ENCODE data around the gene MRM1.

Gene MRM1

DNA sequence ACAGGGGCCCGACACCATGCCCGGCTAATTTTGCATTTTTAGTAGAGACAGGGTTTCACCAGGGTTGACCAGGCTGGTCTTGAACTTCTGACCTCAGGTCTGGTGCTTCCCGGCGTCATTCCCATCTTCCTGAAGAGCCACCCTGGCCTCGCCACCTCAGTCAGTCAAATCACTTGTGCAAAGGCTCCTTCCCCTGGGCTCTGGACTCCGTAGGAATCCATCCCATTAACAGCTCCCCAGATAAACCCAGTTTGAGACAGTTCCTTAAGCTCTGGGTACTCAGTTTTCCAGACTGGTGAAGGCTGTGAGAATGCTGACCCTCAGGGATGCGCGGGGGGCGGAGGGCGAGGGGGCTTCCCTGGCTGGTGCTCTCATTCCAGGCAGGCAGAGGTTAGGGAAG lies 39.5 kb downstream of the MRM1 start:
- peaks cover 87% of the 10 kb centered on the region for H3K27me3 ChIP-seq (ENCODE audit: insufficient read depth, low read length)
- H3K36me3 ChIP-seq (ENCODE audit: insufficient read depth, low read depth, low read length): no peaks in the 10 kb centered on the region
- no peaks in the 10 kb centered on the region for H3K9me3 ChIP-seq (ENCODE audit: insufficient read depth, low read depth, low read length)
- H3K9ac ChIP-seq (ENCODE audit: low read depth, low read length): no peak overlapping the region
- peaks cover 9% of the 10 kb centered on the region; the same call in 1 of the 2 replicates for H3K4me1 ChIP-seq (ENCODE audit: insufficient read depth, low read length)
- H3K4me3 ChIP-seq (ENCODE audit: low read length): peak overlapping the region; percentile 64; the same call in 1 of the 2 replicates
- H3K27ac ChIP-seq (ENCODE audit: low read length): no peak overlapping the region

DNA sequence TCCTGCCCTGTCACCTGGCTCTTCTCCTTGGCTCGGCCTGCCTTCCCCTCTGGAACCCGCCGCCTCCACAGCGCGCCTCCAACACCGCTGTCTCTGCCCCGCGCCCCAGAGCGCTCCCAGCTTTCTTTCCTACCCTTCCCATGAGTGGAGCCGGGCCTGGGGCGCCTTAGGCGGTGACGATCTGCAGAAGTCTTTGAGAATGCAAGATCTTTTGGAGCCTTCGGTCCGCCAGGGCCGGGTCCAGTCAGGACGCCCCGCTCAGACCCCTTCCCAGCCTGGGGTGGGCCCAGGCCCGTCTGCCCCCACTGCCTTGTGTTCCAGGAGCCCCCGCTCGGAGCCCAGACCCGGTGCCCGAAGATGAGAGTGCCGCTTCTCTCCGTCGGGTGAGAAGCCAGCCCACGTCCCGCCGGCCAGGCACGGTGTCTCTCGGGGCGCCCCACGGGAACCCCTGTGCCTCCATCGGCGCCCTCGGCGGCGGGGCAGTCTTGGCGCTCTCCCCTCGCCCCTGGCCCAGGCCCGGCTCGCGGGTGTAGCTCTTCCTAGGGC lies 40.0 kb downstream of the MRM1 start:
- peak overlapping the region; percentile 64 for H3K4me3 ChIP-seq (ENCODE audit: low read length)
- no peak overlapping the region for H3K9ac ChIP-seq (ENCODE audit: low read depth, low read length)
- H3K4me1 ChIP-seq (ENCODE audit: insufficient read depth, low read length): peaks cover 10% of the 10 kb centered on the region; the same call in 1 of the 2 replicates
- H3K36me3 ChIP-seq (ENCODE audit: insufficient read depth, low read depth, low read length): no peaks in the 10 kb centered on the region
- no peak overlapping the region for H3K27ac ChIP-seq (ENCODE audit: low read length)
- H3K27me3 ChIP-seq (ENCODE audit: insufficient read depth, low read length): peaks cover 87% of the 10 kb centered on the region
- no peaks in the 10 kb centered on the region for H3K9me3 ChIP-seq (ENCODE audit: insufficient read depth, low read depth, low read length)

DNA sequence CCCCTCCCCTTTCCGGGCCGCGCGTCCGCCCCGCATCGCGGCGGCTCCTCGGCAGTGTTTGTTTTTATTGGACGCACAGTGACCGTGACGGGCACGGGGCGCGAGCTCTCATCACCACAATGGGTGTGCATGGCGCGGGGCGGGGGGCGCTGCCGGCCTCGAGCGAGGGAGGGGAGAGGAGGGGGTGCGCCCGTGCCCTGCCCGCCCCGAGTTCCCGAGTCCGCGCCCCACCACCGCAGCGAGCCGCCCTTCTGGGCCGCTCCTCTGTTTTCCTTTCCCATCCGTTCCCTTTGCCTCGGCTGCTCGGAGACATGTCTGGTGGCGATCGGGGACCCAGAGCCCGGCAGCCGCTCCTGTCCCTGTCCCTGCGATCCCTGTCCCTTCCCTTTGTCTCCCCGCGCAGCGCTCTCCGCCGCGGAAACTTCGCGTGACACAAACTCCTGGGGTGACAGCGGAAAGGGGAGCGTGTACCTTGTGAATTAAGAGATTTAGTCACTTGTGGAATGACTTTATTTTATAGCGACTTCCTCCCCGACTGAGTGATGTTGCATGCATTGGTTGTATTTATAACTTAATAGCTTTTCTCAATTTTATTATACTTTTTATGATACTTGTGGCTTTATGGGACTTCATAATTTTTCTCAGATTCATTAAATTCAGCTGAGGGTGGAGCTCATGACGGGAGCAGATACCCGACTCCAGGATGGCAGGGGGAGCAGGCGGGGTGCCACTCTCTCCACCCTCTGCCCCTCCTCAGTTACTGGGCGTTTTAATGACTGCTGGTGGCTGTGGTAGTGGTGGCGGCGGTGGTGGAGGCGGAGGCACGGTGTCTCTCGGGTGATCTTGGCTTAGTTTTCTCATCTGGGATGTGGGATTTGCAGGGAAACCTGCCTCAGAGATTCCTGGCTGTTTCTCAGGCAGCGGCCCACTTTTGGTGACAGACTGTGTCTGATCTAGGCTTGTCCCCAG lies 40.8 kb downstream of the MRM1 start:
- Histone ChIP-seq H3K4me1 (ENCODE audit: insufficient read depth, low read length) (peaks cover 10% of the 10 kb centered on the region; the same call in 1 of the 2 replicates), H3K4me3 (ENCODE audit: low read length) (peak overlapping the region; percentile 64), H3K27ac (ENCODE audit: low read length) (no peak overlapping the region), H3K27me3 (ENCODE audit: insufficient read depth, low read length) (peaks cover 81% of the 10 kb centered on the region), H3K36me3 (ENCODE audit: insufficient read depth, low read depth, low read length) (no peaks in the 10 kb centered on the region), H3K9ac (ENCODE audit: low read depth, low read length) (peak overlapping the region; percentile 33; the same call in 1 of the 2 replicates), H3K9me3 (ENCODE audit: insufficient read depth, low read depth, low read length) (no peaks in the 10 kb centered on the region)

DNA sequence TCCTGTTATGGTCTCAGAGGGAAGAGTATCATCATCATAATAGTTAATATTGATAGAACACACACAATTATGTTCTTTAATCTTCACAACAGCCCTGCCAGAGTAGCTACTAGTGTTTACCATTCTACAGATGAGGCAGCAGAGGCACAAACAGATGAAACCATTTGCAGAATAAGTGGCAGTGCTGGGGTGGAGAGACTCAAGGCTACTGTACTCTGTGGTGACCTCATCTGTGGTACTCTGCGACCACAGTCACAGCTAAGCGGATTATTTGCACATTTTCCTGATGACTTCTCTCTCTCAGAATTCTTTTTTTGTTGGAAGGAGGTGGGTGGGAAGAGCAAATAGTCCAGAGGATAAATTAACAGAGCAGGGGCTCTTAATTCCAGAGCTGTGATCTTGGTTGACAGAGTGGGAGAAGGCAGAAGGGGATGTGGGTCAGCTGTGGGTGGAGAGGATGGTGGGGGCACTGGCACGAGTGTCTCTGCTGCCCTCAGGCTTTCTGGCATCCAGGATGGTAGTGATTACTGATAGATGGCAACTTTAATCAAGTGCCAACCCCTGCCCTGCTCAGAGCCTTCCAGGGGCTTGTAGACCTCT lies 41.8 kb downstream of the MRM1 start:
- H3K27ac ChIP-seq (ENCODE audit: low read length): no peak overlapping the region
- no peak overlapping the region for H3K4me3 ChIP-seq (ENCODE audit: low read length)
- H3K36me3 ChIP-seq (ENCODE audit: insufficient read depth, low read depth, low read length): no peaks in the 10 kb centered on the region
- peaks cover 10% of the 10 kb centered on the region; the same call in 1 of the 2 replicates for H3K4me1 ChIP-seq (ENCODE audit: insufficient read depth, low read length)
- H3K9me3 ChIP-seq (ENCODE audit: insufficient read depth, low read depth, low read length): no peaks in the 10 kb centered on the region
- H3K27me3 ChIP-seq (ENCODE audit: insufficient read depth, low read length): peaks cover 76% of the 10 kb centered on the region
- H3K9ac ChIP-seq (ENCODE audit: low read depth, low read length): no peak overlapping the region

DNA sequence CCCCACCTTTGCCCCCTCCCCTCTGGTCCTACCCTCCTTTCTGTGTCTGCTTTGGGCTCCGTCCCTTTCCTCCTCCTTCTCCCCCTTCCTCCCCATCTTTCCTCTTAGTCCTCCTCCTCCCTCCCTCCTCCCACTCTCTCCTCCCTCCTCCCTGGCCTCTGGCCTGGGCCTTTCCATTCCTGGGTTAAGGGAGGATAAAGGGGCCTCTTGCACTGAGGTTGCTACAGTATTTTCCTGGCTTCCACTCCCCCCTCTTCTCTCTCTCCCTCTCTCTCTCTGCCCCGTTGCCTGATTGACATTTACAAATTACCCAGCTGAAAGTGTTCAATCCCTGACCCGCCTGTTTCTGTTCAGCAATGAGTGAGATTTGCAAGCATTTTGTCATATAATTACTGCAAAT lies 44.0 kb downstream of the MRM1 start:
- Histone ChIP-seq H3K27me3 (ENCODE audit: insufficient read depth, low read length) (peaks cover 67% of the 10 kb centered on the region), H3K4me1 (ENCODE audit: insufficient read depth, low read length) (peaks cover 18% of the 10 kb centered on the region; the same call in 1 of the 2 replicates), H3K27ac (ENCODE audit: low read length) (no peak overlapping the region), H3K9me3 (ENCODE audit: insufficient read depth, low read depth, low read length) (no peaks in the 10 kb centered on the region), H3K9ac (ENCODE audit: low read depth, low read length) (no peak overlapping the region), H3K36me3 (ENCODE audit: insufficient read depth, low read depth, low read length) (no peaks in the 10 kb centered on the region), H3K4me3 (ENCODE audit: low read length) (no peak overlapping the region)

DNA sequence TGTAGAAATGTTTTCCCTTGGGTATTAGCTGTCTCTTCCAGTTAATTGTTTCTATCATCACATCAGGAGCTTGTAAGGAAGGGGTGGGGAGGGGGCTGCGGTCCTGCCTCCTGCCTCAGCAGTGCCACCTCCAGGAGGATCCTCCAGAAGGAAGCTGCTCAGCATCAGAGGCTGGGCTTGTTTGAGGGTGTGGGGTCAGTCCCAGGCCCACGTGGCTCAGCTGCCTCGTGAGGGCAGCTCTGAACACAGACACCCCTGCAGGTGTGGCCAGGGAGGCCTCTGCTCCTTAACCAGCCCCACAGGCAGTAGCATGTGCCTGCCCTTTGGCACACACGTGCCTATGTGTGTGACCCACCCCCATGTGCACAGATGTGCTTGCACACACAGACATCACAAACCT lies 46.3 kb downstream of the MRM1 start:
- Histone ChIP-seq H3K4me1 (ENCODE audit: insufficient read depth, low read length) (peaks cover 15% of the 10 kb centered on the region; the same call in 1 of the 2 replicates), H3K9ac (ENCODE audit: low read depth, low read length) (no peak overlapping the region), H3K27me3 (ENCODE audit: insufficient read depth, low read length) (peaks cover 45% of the 10 kb centered on the region), H3K27ac (ENCODE audit: low read length) (no peak overlapping the region), H3K36me3 (ENCODE audit: insufficient read depth, low read depth, low read length) (no peaks in the 10 kb centered on the region), H3K4me3 (ENCODE audit: low read length) (no peak overlapping the region), H3K9me3 (ENCODE audit: insufficient read depth, low read depth, low read length) (no peaks in the 10 kb centered on the region)

DNA sequence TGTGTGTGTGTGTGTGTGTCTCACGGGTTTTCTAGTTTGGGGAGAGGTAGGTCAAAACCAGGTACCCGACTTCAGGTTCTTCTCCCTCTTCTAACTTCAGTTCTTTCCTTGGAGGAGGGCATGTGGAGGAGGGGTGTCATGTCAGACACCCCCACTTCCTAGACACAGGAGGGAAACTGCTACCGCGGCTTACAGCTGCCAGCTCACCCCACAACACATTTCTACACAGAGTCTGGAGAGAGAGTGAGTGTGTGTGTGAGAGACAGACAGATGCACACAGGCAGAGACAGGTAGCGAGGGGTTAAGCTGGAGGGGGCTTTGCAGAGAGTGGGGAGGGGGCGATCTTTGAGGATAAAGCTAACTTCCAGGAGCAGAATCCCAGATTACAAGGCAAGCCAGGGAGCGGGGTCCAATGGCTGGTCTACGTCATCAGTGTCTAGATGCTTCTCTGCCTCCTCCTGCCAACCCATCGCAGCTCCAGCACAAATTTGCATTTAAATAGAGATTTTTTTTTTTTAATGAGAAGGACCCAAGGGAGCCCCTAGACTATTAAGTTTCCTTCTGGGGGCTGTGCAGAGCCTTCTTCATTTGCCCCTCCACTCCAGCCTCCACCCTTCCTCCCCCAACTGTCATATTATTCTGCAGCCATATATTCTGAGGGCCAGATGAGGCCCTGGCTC lies 48.9 kb downstream of the MRM1 start:
- Histone ChIP-seq H3K9me3 (ENCODE audit: insufficient read depth, low read depth, low read length) (no peaks in the 10 kb centered on the region), H3K4me1 (ENCODE audit: insufficient read depth, low read length) (peaks cover 15% of the 10 kb centered on the region; the same call in 1 of the 2 replicates), H3K27me3 (ENCODE audit: insufficient read depth, low read length) (peaks cover 27% of the 10 kb centered on the region), H3K9ac (ENCODE audit: low read depth, low read length) (no peak overlapping the region), H3K36me3 (ENCODE audit: insufficient read depth, low read depth, low read length) (no peaks in the 10 kb centered on the region), H3K4me3 (ENCODE audit: low read length) (no peak overlapping the region), H3K27ac (ENCODE audit: low read length) (no peak overlapping the region)

DNA sequence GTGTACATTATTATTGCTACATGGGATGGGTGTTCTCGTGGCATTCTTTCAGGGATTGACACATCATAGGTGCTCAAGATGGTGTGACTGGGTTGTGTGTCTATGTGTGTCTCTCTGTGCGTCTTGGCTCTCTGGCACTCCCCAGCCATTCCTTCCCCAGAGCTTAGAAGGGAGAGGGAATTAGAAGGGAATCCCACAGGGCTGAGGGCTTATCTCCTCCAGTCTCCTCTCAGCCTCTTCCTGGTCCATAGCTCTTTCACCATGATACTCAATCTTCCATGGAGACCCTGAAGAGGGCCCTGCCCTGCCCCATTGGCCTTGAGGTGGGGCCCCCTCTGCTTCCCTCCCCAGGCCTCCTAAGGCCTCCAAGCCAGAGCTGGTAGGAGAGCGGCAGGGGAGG lies 52.0 kb downstream of the MRM1 start:
- Histone ChIP-seq H3K4me3 (ENCODE audit: low read length) (no peak overlapping the region), H3K27ac (ENCODE audit: low read length) (no peak overlapping the region), H3K4me1 (ENCODE audit: insufficient read depth, low read length) (peaks cover 11% of the 10 kb centered on the region; the same call in 1 of the 2 replicates), H3K36me3 (ENCODE audit: insufficient read depth, low read depth, low read length) (no peaks in the 10 kb centered on the region), H3K9me3 (ENCODE audit: insufficient read depth, low read depth, low read length) (no peaks in the 10 kb centered on the region), H3K27me3 (ENCODE audit: insufficient read depth, low read length) (peaks cover 48% of the 10 kb centered on the region), H3K9ac (ENCODE audit: low read depth, low read length) (no peak overlapping the region)

DNA sequence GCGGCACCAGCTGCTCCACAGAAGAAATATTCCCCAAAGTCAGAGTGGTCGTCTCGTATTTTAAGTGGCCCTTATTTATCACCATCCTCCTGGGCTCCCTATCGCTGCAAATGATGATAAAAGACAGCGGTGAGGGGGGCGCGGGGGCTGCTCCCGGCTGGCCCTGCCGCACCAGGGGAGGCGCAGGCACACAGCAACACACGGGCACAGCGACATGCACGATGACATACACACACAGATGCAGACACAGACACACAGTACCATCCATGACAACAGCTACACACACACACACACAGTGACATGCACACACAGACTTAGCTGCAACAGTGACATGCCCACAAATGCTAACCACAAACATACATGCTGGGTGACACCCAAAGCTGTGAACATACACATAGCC lies 52.5 kb downstream of the MRM1 start:
- Histone ChIP-seq H3K4me3 (ENCODE audit: low read length) (no peak overlapping the region), H3K4me1 (ENCODE audit: insufficient read depth, low read length) (peaks cover 11% of the 10 kb centered on the region; the same call in 1 of the 2 replicates), H3K27ac (ENCODE audit: low read length) (no peak overlapping the region), H3K9ac (ENCODE audit: low read depth, low read length) (no peak overlapping the region), H3K27me3 (ENCODE audit: insufficient read depth, low read length) (peaks cover 47% of the 10 kb centered on the region), H3K9me3 (ENCODE audit: insufficient read depth, low read depth, low read length) (no peaks in the 10 kb centered on the region), H3K36me3 (ENCODE audit: insufficient read depth, low read depth, low read length) (no peaks in the 10 kb centered on the region)

DNA sequence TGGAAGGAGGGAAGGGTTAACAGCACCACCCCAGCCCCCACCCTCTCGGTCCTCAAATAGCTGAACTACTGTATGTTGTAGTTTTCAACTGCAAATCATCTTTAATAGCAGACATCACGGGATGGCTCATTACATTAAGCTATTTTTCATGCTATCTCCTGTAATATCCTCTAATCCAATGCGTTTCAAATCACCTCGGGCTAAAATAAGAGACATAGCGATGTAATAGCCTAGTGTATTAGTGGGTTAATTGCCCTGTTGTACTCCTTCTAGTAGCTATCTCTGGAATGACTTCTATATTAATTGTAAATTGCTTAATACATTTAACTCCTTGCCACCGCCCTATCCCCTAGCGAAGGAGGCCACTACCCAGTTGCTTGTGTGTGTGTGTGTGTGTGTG lies 54.3 kb downstream of the MRM1 start:
- no peaks in the 10 kb centered on the region; the same call in 1 of the 2 replicates for H3K4me1 ChIP-seq (ENCODE audit: insufficient read depth, low read length)
- H3K9ac ChIP-seq (ENCODE audit: low read depth, low read length): no peak overlapping the region
- no peak overlapping the region for H3K27ac ChIP-seq (ENCODE audit: low read length)
- no peak overlapping the region for H3K4me3 ChIP-seq (ENCODE audit: low read length)
- H3K9me3 ChIP-seq (ENCODE audit: insufficient read depth, low read depth, low read length): no peaks in the 10 kb centered on the region
- peaks cover 40% of the 10 kb centered on the region for H3K27me3 ChIP-seq (ENCODE audit: insufficient read depth, low read length)
- no peaks in the 10 kb centered on the region for H3K36me3 ChIP-seq (ENCODE audit: insufficient read depth, low read depth, low read length)

DNA sequence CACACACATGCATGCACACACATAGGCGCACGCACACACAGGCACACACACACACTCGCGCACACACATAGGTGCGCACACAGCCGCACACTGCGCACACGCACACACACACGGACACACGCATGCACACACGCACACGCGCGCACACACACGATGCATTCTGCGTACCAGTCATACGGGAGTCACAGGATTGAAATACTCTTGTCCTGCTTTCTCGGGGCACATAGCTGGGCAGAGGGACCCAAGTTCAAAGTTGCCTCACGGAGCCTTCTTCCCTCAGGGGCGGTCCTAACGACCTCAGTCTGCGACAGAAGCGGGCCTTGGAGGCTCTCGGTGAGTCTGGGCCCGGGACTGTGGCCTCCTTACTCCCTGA lies 56.0 kb downstream of the MRM1 start:
- Histone ChIP-seq H3K27ac (ENCODE audit: low read length) (no peak overlapping the region), H3K4me3 (ENCODE audit: low read length) (peak overlapping the region; percentile 77)

More for the DNA sequence above, 56.0 kb downstream of the MRM1 start:
- Histone ChIP-seq H3K9me3 (ENCODE audit: insufficient read depth, low read depth, low read length) (no peaks in the 10 kb centered on the region), H3K27me3 (ENCODE audit: insufficient read depth, low read length) (peaks cover 40% of the 10 kb centered on the region), H3K4me1 (ENCODE audit: insufficient read depth, low read length) (no peaks in the 10 kb centered on the region), H3K36me3 (ENCODE audit: insufficient read depth, low read depth, low read length) (no peaks in the 10 kb centered on the region), H3K9ac (ENCODE audit: low read depth, low read length) (peak overlapping the region; percentile 45; the same call in 1 of the 2 replicates)
